Neuronal stem cell (in vitro differentiated cells): ENCODE data around the gene IDH3B.
"Not testable (repeated sequence)": the region's sequence is repeated elsewhere in the genome, so short reads cannot be mapped to it uniquely, and the experiment has no call there.

ENCODE experiments used
- DNase-seq: peaks from one replicate; pipeline ENCODE4 v3.0.0-alpha.2; 2013; ENCODE audit warnings: low spot score
- H2AFZ ChIP-seq: one replicate; pipeline ENCODE4 v1.6.1; 2013; ENCODE audit warnings: mild to moderate bottlenecking, low read length, inconsistent platforms
- H2AK5ac ChIP-seq: 2 replicates; pipeline ENCODE4 v1.6.1; 2013; ENCODE audit warnings: low read depth, mild to moderate bottlenecking, inconsistent platforms, low read length, moderate library complexity, mixed read lengths
- H2BK120ac ChIP-seq: 2 replicates; pipeline ENCODE4 v1.6.1; 2013; ENCODE audit warnings: low read depth, mild to moderate bottlenecking, inconsistent platforms, low read length, moderate library complexity, mixed read lengths
- H2BK12ac ChIP-seq: one replicate; pipeline ENCODE4 v1.6.1; 2013; ENCODE audit warnings: low read length, inconsistent platforms
- H2BK15ac ChIP-seq: 2 replicates; pipeline ENCODE4 v1.6.1; 2013; ENCODE audit warnings: mild to moderate bottlenecking, low read length, inconsistent platforms, mixed read lengths
- H2BK5ac ChIP-seq: one replicate; pipeline ENCODE4 v1.6.1; 2013; ENCODE audit warnings: inconsistent platforms, mild to moderate bottlenecking, low read length, moderate library complexity
- H3K14ac ChIP-seq: one replicate; pipeline ENCODE4 v1.6.1; 2013; ENCODE audit warnings: low read length, inconsistent platforms
- H3K18ac ChIP-seq: 2 replicates; pipeline ENCODE4 v1.6.1; 2013; ENCODE audit warnings: low read length, inconsistent platforms
- H3K23ac ChIP-seq: 2 replicates; pipeline ENCODE4 v1.6.1; 2013; ENCODE audit warnings: low read depth, mild to moderate bottlenecking, mixed read lengths, low read length, inconsistent platforms; ENCODE audit not compliant: poor library complexity
- H3K27ac ChIP-seq: replicated peaks from 3 replicates; pipeline ENCODE4 v1.5.1; 2013; ENCODE audit warnings: low read length, inconsistent platforms
- H3K27me3 ChIP-seq, 3 experiments: 2 replicates each; pipeline ENCODE4 v1.6.1; 2013; ENCODE audit warnings: low read length in 3 of 3, mild to moderate bottlenecking in 2 of 3, inconsistent platforms in 1 of 3, low read depth in 1 of 3, mixed read lengths in 1 of 3, moderate library complexity in 1 of 3; ENCODE audit not compliant: control insufficient read depth in 3 of 3, insufficient read depth in 3 of 3
- H3K36me3 ChIP-seq, 2 donors: replicated peaks in 1 of 2; 2 replicates each; pipeline ENCODE4 v1.6.1; 2013; ENCODE audit warnings: low read length in 2 of 2; ENCODE audit not compliant: control insufficient read depth in 2 of 2, insufficient read depth in 2 of 2
- H3K4ac ChIP-seq: 2 replicates; pipeline ENCODE4 v1.6.1; 2013; ENCODE audit warnings: inconsistent platforms, mild to moderate bottlenecking, low read length, moderate library complexity
- H3K4me1 ChIP-seq, 2 donors: 1 replicate in 1 of 2; 2 replicates in 1 of 2; pipeline ENCODE4 v1.6.1; 2013; ENCODE audit warnings: low read length in 2 of 2, low read depth in 1 of 2; ENCODE audit not compliant: control insufficient read depth in 2 of 2, insufficient read depth in 1 of 2
- H3K4me2 ChIP-seq: one replicate; pipeline ENCODE4 v1.6.1; 2013; ENCODE audit warnings: mild to moderate bottlenecking, low read length, inconsistent platforms; ENCODE audit not compliant: insufficient read depth, poor library complexity, severe bottlenecking
- H3K4me3 ChIP-seq, 2 donors: 2 replicates each; pipeline ENCODE4 v1.5.1; 2013; ENCODE audit warnings: low read length in 2 of 2, mild to moderate bottlenecking in 2 of 2, inconsistent platforms in 1 of 2, moderate library complexity in 1 of 2
- H3K79me1 ChIP-seq: one replicate; pipeline ENCODE4 v1.6.1; 2013; ENCODE audit warnings: low read depth, mild to moderate bottlenecking, inconsistent platforms, low read length, moderate library complexity
- H3K9ac ChIP-seq: one replicate; pipeline ENCODE4 v1.6.1; 2013; ENCODE audit warnings: mild to moderate bottlenecking, low read depth, low read length, inconsistent platforms; ENCODE audit not compliant: poor library complexity
- H3K9me3 ChIP-seq, 2 donors: replicated peaks in 1 of 2; 2 replicates each; pipeline versions ENCODE3 to v1.6.1; 2013; ENCODE audit warnings: low read length in 2 of 2, mild to moderate bottlenecking in 2 of 2, inconsistent platforms in 1 of 2, low read depth in 1 of 2, mixed read lengths in 1 of 2, moderate library complexity in 1 of 2; ENCODE audit not compliant: control insufficient read depth in 2 of 2, insufficient read depth in 1 of 2
- H4K8ac ChIP-seq: one replicate; pipeline ENCODE4 v1.6.1; 2013; ENCODE audit warnings: low read depth, mild to moderate bottlenecking, inconsistent platforms, low read length, moderate library complexity
- H4K91ac ChIP-seq: one replicate; pipeline ENCODE4 v1.6.1; 2013; ENCODE audit warnings: low read length, low read depth, mild to moderate bottlenecking, inconsistent platforms; ENCODE audit not compliant: poor library complexity
- WGBS, 2 donors: extraction: QIAGEN DNeasy Blood & Tissue Kit; methylation state at CpG; one replicate each; pipeline ENCODE4 v1.1.7; 2013; ENCODE audit warnings: missing lambda C conversion rate in 2 of 2, mixed read lengths in 1 of 2; ENCODE audit not compliant: insufficient read length in 2 of 2, insufficient replicate concordance in 1 of 2; ENCODE audit errors: extremely low coverage in 2 of 2; 5-methylcytosine and 5-hydroxymethylcytosine counted together

The IDH3B gene

DNA sequence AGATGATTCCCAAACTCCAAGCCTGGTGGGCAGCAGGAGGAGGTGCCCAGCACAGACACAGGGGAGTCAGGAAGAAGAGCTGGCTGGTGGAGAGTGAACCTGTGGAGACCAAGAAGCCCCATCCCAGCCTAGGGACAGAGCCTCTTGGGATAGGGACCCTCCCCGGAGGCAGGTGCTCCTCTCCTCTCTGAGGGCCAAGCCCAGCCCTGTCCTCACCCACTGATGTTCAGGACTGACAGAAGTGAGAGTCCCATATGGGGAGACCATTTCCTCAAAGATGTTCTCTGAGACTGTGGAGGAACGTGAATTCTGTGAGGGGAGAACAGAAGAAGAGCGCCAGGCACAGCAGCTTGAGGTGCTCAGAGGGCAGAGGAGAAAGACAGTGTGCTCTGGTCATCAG is 26.2 kb upstream of the IDH3B start:
- Histone ChIP-seq H2BK12ac (no peak overlapping the region), H3K14ac (no peak overlapping the region), H3K36me3 (no peaks in the 10 kb centered on the region), H3K79me1 (peaks cover 3% of the 10 kb centered on the region), H2BK15ac (no peak overlapping the region), H2AK5ac (no peak overlapping the region), H4K8ac (no peak overlapping the region), H2BK5ac (no peak overlapping the region), H3K4me1 (peaks cover 18 to 19% of the 10 kb centered on the region in 2 donors), H3K4me3 (no peak overlapping the region), H2AFZ (no peak overlapping the region), H3K27me3 (peaks cover 29 to 67% (median 45%) of the 10 kb centered on the region in 3 experiments), H3K23ac (no peak overlapping the region), H3K27ac (no peak overlapping the region), H3K18ac (no peak overlapping the region), H4K91ac (no peak overlapping the region), H3K4ac (no peak overlapping the region), H3K4me2 (no peak overlapping the region), H3K9me3 (no peaks in the 10 kb centered on the region), H2BK120ac (no peak overlapping the region), H3K9ac (no peak overlapping the region)
- WGBS, 2 donors = no CpG with 5 or more reads among the region's 3 CpGs
- no peak for DNase-seq

DNA sequence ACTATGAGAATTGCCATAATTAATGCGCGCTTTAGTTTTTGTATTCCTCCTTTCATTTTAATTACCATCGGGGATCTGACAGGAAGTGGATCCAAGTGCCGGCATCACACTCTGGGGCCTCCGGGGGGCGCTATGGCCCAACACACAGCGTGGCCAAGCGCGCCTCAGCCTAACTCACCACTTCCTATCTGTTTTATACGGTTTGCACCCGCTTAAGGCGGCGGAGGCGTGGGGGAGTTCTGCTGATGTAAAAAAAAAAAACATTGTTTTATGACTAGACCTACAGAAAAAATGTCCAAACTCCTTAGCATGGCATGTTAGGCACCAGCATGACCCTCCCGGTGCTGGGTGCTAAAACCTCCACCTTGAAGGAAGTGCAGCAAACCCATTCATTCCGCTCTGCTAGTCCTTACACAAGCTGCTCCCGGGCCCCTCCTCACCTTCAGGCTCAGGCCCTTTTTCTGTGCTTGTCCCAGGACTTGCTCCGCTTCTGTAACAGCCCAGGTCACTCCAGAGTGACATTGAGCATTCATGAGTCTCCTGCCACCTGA is 24.1 kb upstream of the IDH3B start:
- Histone ChIP-seq H3K9ac (no peak overlapping the region), H2BK5ac (no peak overlapping the region), H2AFZ (peak overlapping the region; percentile 59), H3K4ac (no peak overlapping the region), H3K23ac (no peak overlapping the region), H2AK5ac (no peak overlapping the region), H2BK120ac (no peak overlapping the region), H2BK12ac (no peak overlapping the region), H3K27me3 (peaks cover 13 to 48% (median 28%) of the 10 kb centered on the region in 3 experiments), H3K4me1 (peaks cover 7 to 11% of the 10 kb centered on the region in 2 donors), H3K4me2 (peak overlapping the region; percentile 45), H3K18ac (peak overlapping the region; percentile 35), H2BK15ac (no peak overlapping the region), H3K4me3 (no peak overlapping the region), H3K79me1 (peaks cover 3% of the 10 kb centered on the region), H3K14ac (no peak overlapping the region), H4K91ac (no peak overlapping the region), H4K8ac (no peak overlapping the region), H3K27ac (no peak overlapping the region), H3K36me3 (no peaks in the 10 kb centered on the region), H3K9me3 (no peaks in the 10 kb centered on the region)
- no CpG with 5 or more reads among the region's 18 CpGs for WGBS, 2 donors
- DNase-seq = no peak

DNA sequence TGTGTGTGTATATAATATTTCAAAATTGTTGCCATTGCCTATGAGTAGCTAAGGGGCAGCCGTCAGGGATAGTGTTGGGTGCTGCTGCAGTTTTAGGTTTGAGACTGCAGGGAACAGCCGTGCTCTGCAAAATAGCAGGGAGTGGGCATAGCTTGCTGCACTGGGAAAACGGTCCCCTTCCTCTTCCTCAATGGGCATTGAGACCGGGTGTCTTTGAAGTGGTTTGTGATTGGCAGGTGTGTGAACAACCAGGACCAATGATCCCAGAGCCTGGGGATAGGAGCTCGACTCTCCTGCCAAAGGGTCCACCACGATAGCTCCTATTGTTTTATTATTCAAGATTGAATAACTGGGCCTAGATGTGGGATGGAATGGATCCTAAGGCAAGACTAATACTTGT is 23.5 kb upstream of the IDH3B start:
- H2BK12ac ChIP-seq = no peak overlapping the region
- H2BK5ac ChIP-seq = no peak overlapping the region
- H3K4me1 ChIP-seq = peaks cover 7 to 11% of the 10 kb centered on the region in 2 donors
- no peak overlapping the region for H2BK120ac ChIP-seq
- no peak overlapping the region for H3K18ac ChIP-seq
- H2BK15ac ChIP-seq = no peak overlapping the region
- no peak overlapping the region for H3K4me2 ChIP-seq
- DNase-seq = no peak
- no peak overlapping the region for H3K4me3 ChIP-seq
- no peak overlapping the region for H3K14ac ChIP-seq
- H3K4ac ChIP-seq = no peak overlapping the region
- H3K27ac ChIP-seq = no peak overlapping the region
- no peak overlapping the region for H4K91ac ChIP-seq
- no peak overlapping the region for H4K8ac ChIP-seq
- H3K23ac ChIP-seq = no peak overlapping the region
- H3K79me1 ChIP-seq = peaks cover 3% of the 10 kb centered on the region
- H2AK5ac ChIP-seq = no peak overlapping the region
- H3K9me3 ChIP-seq = no peaks in the 10 kb centered on the region
- H3K9ac ChIP-seq = no peak overlapping the region
- no peaks in the 10 kb centered on the region for H3K36me3 ChIP-seq
- peak overlapping the region; percentile 59 for H2AFZ ChIP-seq
- peaks cover 13 to 48% (median 28%) of the 10 kb centered on the region in 3 experiments for H3K27me3 ChIP-seq
- no CpG with 5 or more reads among the region's 6 CpGs for WGBS, 2 donors

DNA sequence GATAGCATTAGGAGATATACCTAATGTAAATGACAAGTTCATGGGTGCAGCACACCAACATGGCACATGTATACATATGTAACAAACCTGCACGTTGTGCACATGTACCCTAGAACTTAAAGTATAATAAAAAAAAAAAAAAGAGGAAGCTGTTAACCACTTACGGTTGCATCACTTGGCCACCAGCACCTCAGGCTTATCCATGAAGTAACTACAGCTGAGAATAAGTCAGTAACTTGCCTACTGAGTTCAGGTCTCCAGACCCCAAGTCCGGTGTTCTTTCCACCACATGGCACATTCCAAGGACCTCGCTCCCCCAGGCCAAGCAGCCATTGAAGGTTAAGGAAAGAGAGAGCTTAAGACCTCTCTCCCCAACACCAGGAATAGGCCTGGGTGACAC is 20.8 kb upstream of the IDH3B start:
- not testable (repeated sequence) for H3K23ac ChIP-seq, H3K4me3 ChIP-seq, H3K9ac ChIP-seq, H3K79me1 ChIP-seq, H3K4ac ChIP-seq, H2BK12ac ChIP-seq, H3K27ac ChIP-seq, H2BK120ac ChIP-seq, H2AK5ac ChIP-seq, H3K4me2 ChIP-seq, H4K8ac ChIP-seq, H3K36me3 ChIP-seq, H3K9me3 ChIP-seq, H3K4me1 ChIP-seq, DNase-seq, H2BK15ac ChIP-seq, H3K18ac ChIP-seq, H4K91ac ChIP-seq, H2AFZ ChIP-seq, H2BK5ac ChIP-seq
- no CpG with 5 or more reads among the region's 4 CpGs for WGBS, 2 donors
- peak overlapping the region; percentile 38 for H3K14ac ChIP-seq
- H3K27me3 ChIP-seq = peaks cover 0 to 22% (median 12%) of the 10 kb centered on the region in 3 experiments
